ENCODE measurements around the gene SKA1.

DNA sequence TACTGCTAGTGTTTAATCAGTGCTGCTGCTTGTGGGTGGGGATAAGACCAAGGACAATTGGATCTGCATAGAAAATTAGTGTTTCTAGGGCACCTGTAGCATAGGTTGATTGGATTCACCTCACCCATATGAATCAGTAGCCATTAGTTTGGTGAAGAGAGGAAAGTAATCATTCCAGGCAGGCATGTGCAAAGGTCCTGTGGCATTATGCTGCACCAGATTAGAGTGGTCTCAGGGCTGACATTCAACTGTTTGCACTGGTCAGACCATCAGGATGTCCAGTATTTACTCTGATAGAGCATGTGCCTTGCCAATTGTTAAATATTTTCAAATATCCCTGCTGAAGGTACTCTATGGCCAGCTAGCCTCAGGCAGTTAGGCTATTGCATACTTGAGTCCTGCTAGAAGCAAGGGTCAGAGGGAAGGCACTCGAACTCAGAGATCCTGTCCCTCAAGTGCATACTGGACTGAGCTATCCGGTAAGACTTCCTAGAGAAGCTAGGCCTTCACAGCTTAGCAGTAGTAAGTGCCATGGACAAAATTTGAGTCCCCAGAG lies 64.7 kb downstream of the SKA1 start:
- TF ChIP-seq POLR2A (IDR thresholded peaks at IDR 0.05) (no peak), POLR2AphosphoS5 (IDR thresholded peaks at IDR 0.05) (no peak)
- TF ChIP-seq, protein P1, sequence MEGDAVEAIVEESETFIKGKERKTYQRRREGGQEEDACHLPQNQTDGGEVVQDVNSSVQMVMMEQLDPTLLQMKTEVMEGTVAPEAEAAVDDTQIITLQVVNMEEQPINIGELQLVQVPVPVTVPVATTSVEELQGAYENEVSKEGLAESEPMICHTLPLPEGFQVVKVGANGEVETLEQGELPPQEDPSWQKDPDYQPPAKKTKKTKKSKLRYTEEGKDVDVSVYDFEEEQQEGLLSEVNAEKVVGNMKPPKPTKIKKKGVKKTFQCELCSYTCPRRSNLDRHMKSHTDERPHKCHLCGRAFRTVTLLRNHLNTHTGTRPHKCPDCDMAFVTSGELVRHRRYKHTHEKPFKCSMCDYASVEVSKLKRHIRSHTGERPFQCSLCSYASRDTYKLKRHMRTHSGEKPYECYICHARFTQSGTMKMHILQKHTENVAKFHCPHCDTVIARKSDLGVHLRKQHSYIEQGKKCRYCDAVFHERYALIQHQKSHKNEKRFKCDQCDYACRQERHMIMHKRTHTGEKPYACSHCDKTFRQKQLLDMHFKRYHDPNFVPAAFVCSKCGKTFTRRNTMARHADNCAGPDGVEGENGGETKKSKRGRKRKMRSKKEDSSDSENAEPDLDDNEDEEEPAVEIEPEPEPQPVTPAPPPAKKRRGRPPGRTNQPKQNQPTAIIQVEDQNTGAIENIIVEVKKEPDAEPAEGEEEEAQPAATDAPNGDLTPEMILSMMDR (IDR thresholded peaks at IDR 0.05), result no peak

All from prostate gland (tissue), 2 donors.